GM21515 (cell line): ENCODE measurements around the gene SPNS1.

ENCODE experiments used
- ATAC-seq: cut with Tn5 transposase; IDR thresholded peaks from one replicate; pipeline ENCODE4 v1.9.1; 2021; ENCODE audit not compliant: unreplicated experiment

Gene SPNS1

DNA sequence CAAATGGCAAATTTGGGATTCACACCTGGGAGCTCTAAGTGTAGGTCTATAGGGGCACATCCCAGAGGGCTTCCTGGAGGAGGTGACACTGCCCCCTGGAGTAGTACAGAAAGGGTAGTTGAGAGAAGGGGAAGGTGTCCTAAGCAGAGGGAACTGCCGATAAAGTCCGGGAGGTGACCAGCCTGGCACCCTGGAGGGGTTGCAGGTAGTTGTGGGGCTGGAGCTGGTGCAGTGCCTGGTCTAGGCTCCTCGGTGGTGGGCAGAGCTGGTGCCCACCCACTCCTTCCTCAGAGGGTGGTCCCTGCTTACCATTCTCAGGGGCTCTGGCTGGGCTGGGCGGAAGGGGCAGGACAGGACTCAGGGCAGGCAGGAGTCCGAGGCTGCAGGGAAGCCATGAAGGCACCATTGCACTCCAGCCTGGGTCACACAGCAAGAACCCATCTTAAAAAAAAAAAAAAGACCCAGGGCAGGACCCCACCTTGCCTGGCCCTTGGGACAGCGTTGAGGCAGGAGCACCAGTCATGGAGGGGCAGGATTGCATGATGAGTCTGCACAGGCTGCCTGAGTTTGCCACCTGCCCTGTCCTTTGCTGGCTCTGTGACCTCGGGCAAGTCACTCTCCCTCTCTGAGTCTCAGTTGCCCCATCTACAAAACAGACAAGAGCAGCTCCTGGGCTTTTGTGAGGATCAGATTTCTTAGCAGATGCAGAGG lies 54.0 kb downstream of the SPNS1 start:
- no peak for ATAC-seq

DNA sequence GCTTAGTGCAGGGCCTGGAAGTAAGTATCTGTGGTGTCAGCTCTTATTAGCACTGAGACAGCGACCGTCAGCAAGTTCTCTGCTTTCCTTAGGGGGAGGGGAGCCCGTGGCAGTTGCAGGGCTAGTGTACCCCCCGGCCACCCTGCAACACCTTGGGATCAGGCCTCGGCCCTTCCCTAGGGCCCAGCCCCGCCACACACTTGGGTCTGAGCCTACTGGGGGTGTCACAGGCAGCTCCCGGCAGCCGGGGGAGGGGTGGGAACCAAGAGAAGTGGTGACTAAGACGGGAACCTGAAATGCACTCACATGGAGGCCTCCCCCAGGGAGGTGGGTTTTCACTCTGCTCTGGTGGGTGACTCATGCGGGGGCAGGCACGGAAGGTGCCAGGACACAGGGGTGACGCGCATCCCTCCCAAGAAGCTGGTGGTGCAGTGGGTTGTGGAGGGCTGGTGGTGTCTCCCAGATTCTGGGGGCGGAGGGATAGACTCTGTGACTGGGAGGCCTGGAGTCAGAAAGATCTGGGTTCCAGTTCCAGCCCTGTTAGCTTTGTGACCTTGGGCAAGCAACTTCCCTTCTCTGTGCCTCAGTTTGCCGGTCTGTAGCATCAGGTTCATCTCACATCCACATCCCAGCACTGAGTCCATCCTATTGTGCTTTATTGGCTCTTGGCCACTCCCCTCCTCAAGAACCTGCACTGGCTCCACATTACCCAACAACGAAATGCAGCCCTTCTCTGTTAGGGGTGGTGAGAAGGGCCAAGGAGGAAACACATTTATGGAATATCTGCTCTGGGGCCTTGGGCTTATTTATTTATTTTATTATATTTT lies 54.8 kb downstream of the SPNS1 start:
- no peak for ATAC-seq

DNA sequence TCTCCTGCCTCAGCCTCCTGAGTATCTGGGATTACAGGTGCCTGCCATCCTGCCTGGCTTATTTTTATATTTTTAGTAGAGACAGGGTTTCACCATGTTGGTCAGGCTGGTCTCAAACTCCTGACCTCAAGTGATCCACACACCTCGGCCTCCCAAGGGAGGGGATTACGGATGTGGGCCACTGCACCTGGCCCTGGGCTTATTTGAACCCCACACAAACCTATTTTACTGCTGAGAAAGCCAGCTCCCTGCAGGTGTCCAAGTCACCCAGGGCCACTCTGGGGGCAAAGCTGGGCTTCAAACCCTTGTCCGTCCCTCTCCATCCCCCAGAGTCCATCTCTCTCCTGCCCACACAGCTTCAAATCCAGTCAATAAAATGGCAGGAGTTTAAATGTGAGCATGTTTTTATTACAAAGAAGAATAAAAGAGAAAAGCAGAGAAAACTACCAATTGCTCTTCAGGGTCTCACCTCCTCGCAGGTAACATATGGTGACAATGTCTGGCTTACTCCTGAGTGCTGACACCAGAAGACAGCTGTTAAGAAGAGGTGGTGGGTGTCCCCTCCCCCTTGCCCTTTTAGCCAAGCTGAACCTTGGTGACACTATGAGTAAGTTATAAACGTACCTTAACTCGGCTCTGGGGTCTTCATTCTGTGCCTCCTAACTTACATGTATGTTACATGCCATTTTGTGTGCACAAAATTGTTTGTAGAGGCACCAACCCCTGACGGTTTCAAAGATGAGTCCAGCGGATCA lies 55.7 kb downstream of the SPNS1 start:
- ATAC-seq, result no peak
